ENCODE results near the gene GOLPH3L.

The GOLPH3L gene

DNA sequence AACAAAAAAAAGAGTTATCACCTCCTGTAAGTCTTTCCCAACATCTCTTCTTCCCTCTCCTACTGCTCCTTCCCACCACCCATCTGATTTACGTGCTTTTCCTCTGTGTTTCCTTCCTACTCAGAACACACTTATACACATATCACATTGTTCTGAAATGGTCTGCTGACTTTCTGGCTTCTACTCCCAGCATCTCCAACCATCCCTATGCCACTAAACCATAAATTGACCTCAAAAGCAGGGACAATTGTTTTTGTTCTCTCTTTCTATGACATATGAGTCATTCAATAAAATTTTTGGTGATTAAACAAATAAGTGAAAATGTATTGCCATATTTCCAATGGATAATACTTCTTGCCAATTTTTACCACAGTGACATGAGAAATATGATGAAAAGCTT, 8.2 kb downstream of the GOLPH3L start:
- in situ Hi-C loops (cut with HindIII; ENCODE audit: low sequenced_read_pairs) = no loop called here
- no peak for DNase-seq (ENCODE audit: low read depth)

DNA sequence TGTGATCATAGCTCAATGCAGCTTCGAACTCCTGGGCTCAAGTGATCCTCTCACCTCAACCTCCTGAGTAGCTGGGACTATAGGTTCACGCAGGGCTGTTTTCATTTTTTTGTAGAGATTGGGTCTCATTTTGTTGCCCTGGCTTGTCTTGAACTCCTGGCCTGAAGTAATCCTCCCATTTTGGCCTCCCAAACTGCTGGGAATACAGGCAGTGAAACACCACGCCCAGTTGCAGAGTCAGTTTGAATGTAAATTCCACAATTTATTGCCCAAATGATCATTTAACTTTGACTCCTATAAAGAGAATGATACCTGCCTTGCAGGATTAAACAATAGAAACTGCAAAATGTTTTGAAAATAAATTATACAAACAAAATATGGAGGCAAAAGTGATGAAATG, 10.7 kb downstream of the GOLPH3L start:
- TF ChIP-seq, protein P1, sequence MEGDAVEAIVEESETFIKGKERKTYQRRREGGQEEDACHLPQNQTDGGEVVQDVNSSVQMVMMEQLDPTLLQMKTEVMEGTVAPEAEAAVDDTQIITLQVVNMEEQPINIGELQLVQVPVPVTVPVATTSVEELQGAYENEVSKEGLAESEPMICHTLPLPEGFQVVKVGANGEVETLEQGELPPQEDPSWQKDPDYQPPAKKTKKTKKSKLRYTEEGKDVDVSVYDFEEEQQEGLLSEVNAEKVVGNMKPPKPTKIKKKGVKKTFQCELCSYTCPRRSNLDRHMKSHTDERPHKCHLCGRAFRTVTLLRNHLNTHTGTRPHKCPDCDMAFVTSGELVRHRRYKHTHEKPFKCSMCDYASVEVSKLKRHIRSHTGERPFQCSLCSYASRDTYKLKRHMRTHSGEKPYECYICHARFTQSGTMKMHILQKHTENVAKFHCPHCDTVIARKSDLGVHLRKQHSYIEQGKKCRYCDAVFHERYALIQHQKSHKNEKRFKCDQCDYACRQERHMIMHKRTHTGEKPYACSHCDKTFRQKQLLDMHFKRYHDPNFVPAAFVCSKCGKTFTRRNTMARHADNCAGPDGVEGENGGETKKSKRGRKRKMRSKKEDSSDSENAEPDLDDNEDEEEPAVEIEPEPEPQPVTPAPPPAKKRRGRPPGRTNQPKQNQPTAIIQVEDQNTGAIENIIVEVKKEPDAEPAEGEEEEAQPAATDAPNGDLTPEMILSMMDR (IDR thresholded peaks at IDR 0.05; ENCODE audit: low read depth, low read length, missing control alignments) = no peak
- H3K4me3 ChIP-seq (ENCODE audit: low read depth, low read length) = no peak overlapping the region
- in situ Hi-C loops (cut with HindIII; ENCODE audit: low sequenced_read_pairs) = no loop called here
- DNase-seq (ENCODE audit: low read depth) = no peak

More for the DNA sequence above, 8.2 kb downstream of the GOLPH3L start:
- no peak overlapping the region for H3K4me3 ChIP-seq (ENCODE audit: low read depth, low read length)
- TF ChIP-seq, protein P1 (IDR thresholded peaks at IDR 0.05; ENCODE audit: low read depth, low read length, missing control alignments) = no peak

DNA sequence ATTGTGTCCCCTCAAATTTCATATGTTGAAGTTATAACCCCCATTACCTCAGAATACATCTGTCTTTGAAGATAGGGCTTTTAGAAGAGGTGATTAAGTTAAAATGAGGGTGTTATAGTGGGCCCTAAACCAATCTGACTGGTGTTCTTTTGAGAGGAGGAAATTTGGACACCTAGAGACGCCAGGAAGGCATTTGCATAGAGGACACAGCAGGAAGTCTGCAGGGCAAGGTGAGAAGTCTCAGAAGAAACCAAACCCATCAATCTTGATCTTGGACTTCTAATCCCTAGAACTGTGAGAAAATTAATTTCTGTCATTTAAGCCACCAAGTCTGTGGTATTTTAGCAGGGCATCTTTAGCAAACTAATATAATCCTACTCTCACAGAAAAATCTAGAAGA, 13.0 kb downstream of the GOLPH3L start:
- H3K4me3 ChIP-seq (ENCODE audit: low read depth, low read length) = no peak overlapping the region
- no peak for DNase-seq (ENCODE audit: low read depth)
- in situ Hi-C loops (cut with HindIII; ENCODE audit: low sequenced_read_pairs) = no loop called here
- TF ChIP-seq, protein P1 (IDR thresholded peaks at IDR 0.05; ENCODE audit: low read depth, low read length, missing control alignments) = no peak

DNA sequence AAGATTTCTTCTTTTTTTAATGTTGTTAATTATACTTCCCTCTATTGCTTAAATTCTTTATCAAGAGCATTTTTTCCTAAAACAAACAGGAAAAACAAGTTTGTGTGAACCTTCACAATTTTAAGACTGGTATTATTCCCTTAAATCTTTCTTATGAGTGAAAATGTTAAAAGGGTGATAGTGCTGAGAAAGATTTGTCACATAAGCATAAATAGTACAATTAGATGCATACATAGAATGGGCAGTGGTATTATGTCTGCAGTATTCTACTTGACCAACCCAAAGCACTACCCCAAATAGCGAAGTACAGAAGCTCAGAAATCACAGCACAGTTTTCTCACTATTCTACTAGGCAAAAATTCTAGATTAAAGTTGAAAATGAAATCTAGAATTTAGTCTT, 18.0 kb downstream of the GOLPH3L start:
- no peak for DNase-seq (ENCODE audit: low read depth)
- in situ Hi-C loops (cut with HindIII; ENCODE audit: low sequenced_read_pairs) = no loop called here
- TF ChIP-seq, protein P1 (IDR thresholded peaks at IDR 0.05; ENCODE audit: low read depth, low read length, missing control alignments) = no peak
- H3K4me3 ChIP-seq (ENCODE audit: low read depth, low read length) = no peak overlapping the region

DNA sequence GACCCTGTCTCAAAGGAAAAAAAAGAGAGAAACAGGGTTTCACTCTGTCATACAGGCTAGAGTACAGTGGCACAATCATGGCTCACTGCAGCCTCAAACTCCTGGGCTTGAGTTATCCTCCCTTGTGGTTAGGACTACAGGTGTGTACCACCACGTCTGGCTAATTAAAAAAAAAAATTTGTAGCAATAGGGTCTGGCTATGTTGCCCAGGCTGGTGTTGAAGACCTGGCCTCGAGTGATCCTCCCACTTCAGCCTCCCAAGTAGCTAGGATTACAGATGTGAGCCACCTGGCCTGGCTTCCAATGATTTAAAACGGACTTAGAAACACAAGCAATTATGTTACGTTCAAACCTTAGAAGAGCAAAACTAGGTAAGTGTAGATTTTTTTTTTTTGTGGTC, 22.1 kb downstream of the GOLPH3L start:
- H3K4me3 ChIP-seq (ENCODE audit: low read depth, low read length) = no peak overlapping the region
- no peak for DNase-seq (ENCODE audit: low read depth)
- TF ChIP-seq, protein P1 (IDR thresholded peaks at IDR 0.05; ENCODE audit: low read depth, low read length, missing control alignments) = no peak
- in situ Hi-C loops (cut with HindIII; ENCODE audit: low sequenced_read_pairs) = no loop called here

DNA sequence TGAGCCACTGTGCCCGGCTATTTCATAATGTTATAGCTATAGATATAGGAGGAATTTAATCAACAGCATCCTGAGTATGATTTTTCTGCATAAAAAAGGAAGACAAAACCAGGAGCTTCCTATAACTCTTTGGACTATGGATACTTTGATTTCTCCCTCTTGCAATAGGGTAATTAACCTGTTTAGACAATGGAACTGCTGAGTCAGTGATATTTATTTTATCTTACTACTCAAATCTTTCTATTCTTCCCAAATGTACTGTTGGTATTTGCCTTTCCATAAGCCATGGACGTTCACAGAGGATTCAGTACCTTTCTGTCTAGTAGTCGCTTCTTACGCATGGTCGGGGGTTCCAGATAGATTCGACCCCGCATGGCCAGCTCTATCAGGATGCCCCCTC, 33.6 kb downstream of the GOLPH3L start:
- no peak overlapping the region for H3K4me3 ChIP-seq (ENCODE audit: low read depth, low read length)
- DNase-seq (ENCODE audit: low read depth) = no peak
- in situ Hi-C loops (cut with HindIII; ENCODE audit: low sequenced_read_pairs) = no loop called here
- TF ChIP-seq, protein P1 (IDR thresholded peaks at IDR 0.05; ENCODE audit: low read depth, low read length, missing control alignments) = no peak

DNA sequence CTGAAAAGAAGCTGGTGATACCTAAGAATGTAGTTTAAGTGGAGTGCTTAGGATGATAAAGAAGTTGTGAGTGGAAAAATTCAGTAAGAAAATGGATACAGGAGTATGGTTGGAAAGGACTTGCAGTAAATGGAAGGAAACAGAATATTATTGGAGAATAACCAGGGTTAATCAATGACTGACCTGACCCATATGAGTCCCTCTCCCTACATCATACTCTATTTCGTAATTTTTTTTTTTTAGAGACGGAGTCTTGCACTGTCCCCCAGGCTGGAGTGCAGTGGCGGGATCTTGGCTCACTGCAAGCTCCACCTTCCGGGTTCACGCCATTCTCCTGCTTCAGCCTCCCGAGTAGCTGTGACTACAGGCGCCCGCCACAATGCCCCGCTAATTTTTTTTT, 34.1 kb downstream of the GOLPH3L start:
- no peak overlapping the region for H3K4me3 ChIP-seq (ENCODE audit: low read depth, low read length)
- TF ChIP-seq, protein P1 (IDR thresholded peaks at IDR 0.05; ENCODE audit: low read depth, low read length, missing control alignments) = no peak
- in situ Hi-C loops (cut with HindIII; ENCODE audit: low sequenced_read_pairs) = no loop called here
- DNase-seq (ENCODE audit: low read depth) = no peak

All from astrocyte of the cerebellum (primary cell).